ENCODE data around the gene CCL23.

CCL23 gene

GRCh38 chr17:36034127-36034526 is 16.4 kb upstream of the CCL23 start:
- Histone ChIP-seq H3K36me3 (ENCODE audit: control insufficient read depth, insufficient read depth, low read length) (no peaks in the 10 kb centered on the region), H3K27me3 (replicated peaks; ENCODE audit: control insufficient read depth, insufficient read depth, low read length) (no peaks in the 10 kb centered on the region), H3K4me3 (replicated peaks; ENCODE audit: low read depth, low read length) (no peak overlapping the region)
- TF ChIP-seq CTCF (IDR thresholded peaks at IDR 0.05; ENCODE audit: insufficient read depth, low read length, poor library complexity, severe bottlenecking) = no peak
- DNase-seq (ENCODE audit: extremely low read depth, insufficient read length) = peak; percentile 47

DNA sequence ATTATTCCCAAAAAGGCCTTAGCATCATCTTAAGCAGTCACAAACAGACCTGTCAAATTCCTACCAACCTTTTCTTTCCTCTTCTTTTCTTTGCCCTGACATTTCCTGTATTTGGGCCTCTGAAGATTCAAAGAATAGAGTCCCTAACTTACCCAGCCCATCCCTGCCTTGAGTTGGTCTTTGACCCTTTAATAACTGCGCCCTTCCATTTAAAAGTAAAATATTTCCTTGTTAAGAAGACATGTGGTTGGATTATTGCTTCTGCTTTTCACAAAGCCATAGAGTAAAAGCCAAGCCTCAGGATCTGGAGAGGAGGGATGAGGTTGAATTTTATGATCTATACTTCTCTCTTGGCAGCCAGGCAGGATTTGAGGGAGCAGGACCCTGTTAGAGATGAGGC is 13.2 kb upstream of the CCL23 start:
- TF ChIP-seq CTCF (IDR thresholded peaks at IDR 0.05; ENCODE audit: insufficient read depth, low read length, poor library complexity, severe bottlenecking) = no peak
- H3K4me3 ChIP-seq (replicated peaks; ENCODE audit: low read depth, low read length) = no peak overlapping the region
- no peaks in the 10 kb centered on the region for H3K36me3 ChIP-seq (ENCODE audit: control insufficient read depth, insufficient read depth, low read length)
- DNase-seq (ENCODE audit: extremely low read depth, insufficient read length) = no peak
- H3K27me3 ChIP-seq (replicated peaks; ENCODE audit: control insufficient read depth, insufficient read depth, low read length) = no peaks in the 10 kb centered on the region; the same call in 1 of the 2 replicates

- DNase-seq (ENCODE audit: extremely low read depth, insufficient read length) = no peak
- H3K4me3 ChIP-seq (replicated peaks; ENCODE audit: low read depth, low read length) = no peak overlapping the region
- TF ChIP-seq CTCF (IDR thresholded peaks at IDR 0.05; ENCODE audit: insufficient read depth, low read length, poor library complexity, severe bottlenecking) = no peak
- no peaks in the 10 kb centered on the region; the same call in 1 of the 2 replicates for H3K27me3 ChIP-seq (replicated peaks; ENCODE audit: control insufficient read depth, insufficient read depth, low read length)
- no peaks in the 10 kb centered on the region for H3K36me3 ChIP-seq (ENCODE audit: control insufficient read depth, insufficient read depth, low read length)
Measured at GRCh38 chr17:36027761-36028160, 10.0 kb upstream of the CCL23 start.

- Histone ChIP-seq H3K4me3 (replicated peaks; ENCODE audit: low read depth, low read length) (no peak overlapping the region), H3K36me3 (ENCODE audit: control insufficient read depth, insufficient read depth, low read length) (no peaks in the 10 kb centered on the region), H3K27me3 (replicated peaks; ENCODE audit: control insufficient read depth, insufficient read depth, low read length) (no peaks in the 10 kb centered on the region; the same call in 1 of the 2 replicates)
- TF ChIP-seq CTCF (IDR thresholded peaks at IDR 0.05; ENCODE audit: insufficient read depth, low read length, poor library complexity, severe bottlenecking) = no peak
- no peak for DNase-seq (ENCODE audit: extremely low read depth, insufficient read length)
Measured at GRCh38 chr17:36024106-36024869, 6.5 kb upstream of the CCL23 start.

DNA sequence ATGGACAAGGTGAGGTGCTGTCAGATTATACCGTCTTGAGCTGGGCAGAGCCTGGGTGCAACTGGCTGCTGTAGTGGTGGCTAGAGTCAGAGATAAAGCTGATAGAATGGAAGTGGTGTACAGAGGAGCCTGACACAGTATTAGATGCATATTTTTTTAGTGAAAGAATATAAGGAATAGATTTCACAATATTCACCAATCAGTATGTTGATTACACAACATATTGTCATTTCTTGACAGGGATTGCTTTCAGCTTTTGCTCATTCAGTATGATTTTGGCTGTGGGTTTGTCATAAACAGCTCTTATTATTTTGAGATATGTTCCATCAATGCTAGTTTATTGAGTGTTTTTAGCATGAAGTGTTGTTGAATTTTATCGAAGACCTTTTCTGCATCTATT is 1.7 kb upstream of the CCL23 start:
- no peaks in the 10 kb centered on the region for H3K36me3 ChIP-seq (ENCODE audit: control insufficient read depth, insufficient read depth, low read length)
- no peak for TF ChIP-seq CTCF (IDR thresholded peaks at IDR 0.05; ENCODE audit: insufficient read depth, low read length, poor library complexity, severe bottlenecking)
- no peak overlapping the region for H3K4me3 ChIP-seq (replicated peaks; ENCODE audit: low read depth, low read length)
- DNase-seq (ENCODE audit: extremely low read depth, insufficient read length) = no peak
- no peaks in the 10 kb centered on the region for H3K27me3 ChIP-seq (replicated peaks; ENCODE audit: control insufficient read depth, insufficient read depth, low read length)
